Epithelial cell of proximal tubule (primary cell): ENCODE measurements around the gene MEAF6. TPM values are rescaled to one million over a fixed set of nuclear protein-coding genes. Genes with fewer than 3 reads are reported as not detected.

Source experiments
- DNase-seq: peaks from one replicate; pipeline ENCODE4 v3.0.0-alpha.2; 2011; ENCODE audit warnings: low read depth
- H3K4me3 ChIP-seq: 2 replicates; pipeline ENCODE4 v1.5.1; 2011; ENCODE audit warnings: low read depth, mild to moderate bottlenecking, low read length
- CTCF ChIP-seq: conservative IDR thresholded peaks from 2 replicates; pipeline ENCODE4 v1.5.1; 2012; ENCODE audit warnings: low read depth, mild to moderate bottlenecking, low read length
- total RNA-seq: library from RNA; depleted of rRNA; stranded (reverse); fragments of >200 nt; gene quantifications from 2 replicates; pipeline ENCODE4 v1.2.3, GENCODE V29; 2015

Gene MEAF6
- total RNA-seq, 1 donor from 2014 or later, result 64.2 TPM

- TF ChIP-seq CTCF, result no peak
- H3K4me3 ChIP-seq, result no peak overlapping the region
- no peak for DNase-seq
Measured at GRCh38 chr1:37442644-37443043, 71.9 kb downstream of the MEAF6 start.

Other genes starting within 250 kb of the MEAF6 start
- gene ZC3H12A, start 40.2 kb downstream of the MEAF6 start, total RNA-seq, result 16.0 and 16.7 TPM in 2 replicates
- 6.8 and 8.3 TPM in 2 replicates for gene SNIP1, start 39.5 kb upstream of the MEAF6 start, total RNA-seq
- 3.5 and 16.4 TPM in 2 replicates for gene DNALI1, start 42.2 kb upstream of the MEAF6 start, total RNA-seq
- 58.1 and 74.6 TPM in 2 replicates for gene GNL2, start 81.2 kb upstream of the MEAF6 start, total RNA-seq
- not detected in 2 replicates for gene RSPO1, start 120.1 kb upstream of the MEAF6 start, total RNA-seq
- gene CDCA8, start 177.8 kb upstream of the MEAF6 start, total RNA-seq, result 42.2 and 60.0 TPM in 2 replicates